ENCODE data around the gene HLA-DMA.

DNA sequence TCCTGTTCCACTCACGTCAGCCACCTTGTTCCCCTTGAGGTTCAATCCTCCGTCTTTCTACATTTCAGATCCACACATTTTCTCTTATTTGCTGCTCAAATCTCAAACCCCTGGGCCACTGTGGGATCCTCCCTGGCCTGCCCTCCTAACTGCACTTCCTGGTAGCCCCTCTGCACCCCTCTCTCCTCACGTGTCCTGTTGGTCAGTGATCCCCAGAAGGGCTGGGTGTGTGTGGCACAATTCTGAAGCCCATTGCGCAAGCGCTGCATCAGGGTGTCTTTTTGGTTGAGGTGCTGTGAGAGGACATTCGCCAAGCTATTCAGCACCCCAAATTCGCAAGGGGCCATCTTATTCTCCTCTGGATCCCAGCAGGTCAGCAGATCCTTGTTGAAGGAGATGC is 14.4 kb downstream of the HLA-DMA start:
- TF ChIP-seq, protein P1, sequence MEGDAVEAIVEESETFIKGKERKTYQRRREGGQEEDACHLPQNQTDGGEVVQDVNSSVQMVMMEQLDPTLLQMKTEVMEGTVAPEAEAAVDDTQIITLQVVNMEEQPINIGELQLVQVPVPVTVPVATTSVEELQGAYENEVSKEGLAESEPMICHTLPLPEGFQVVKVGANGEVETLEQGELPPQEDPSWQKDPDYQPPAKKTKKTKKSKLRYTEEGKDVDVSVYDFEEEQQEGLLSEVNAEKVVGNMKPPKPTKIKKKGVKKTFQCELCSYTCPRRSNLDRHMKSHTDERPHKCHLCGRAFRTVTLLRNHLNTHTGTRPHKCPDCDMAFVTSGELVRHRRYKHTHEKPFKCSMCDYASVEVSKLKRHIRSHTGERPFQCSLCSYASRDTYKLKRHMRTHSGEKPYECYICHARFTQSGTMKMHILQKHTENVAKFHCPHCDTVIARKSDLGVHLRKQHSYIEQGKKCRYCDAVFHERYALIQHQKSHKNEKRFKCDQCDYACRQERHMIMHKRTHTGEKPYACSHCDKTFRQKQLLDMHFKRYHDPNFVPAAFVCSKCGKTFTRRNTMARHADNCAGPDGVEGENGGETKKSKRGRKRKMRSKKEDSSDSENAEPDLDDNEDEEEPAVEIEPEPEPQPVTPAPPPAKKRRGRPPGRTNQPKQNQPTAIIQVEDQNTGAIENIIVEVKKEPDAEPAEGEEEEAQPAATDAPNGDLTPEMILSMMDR (IDR thresholded peaks at IDR 0.05), result no peak
- TF ChIP-seq POLR2A (IDR thresholded peaks at IDR 0.05), result no peak
- TF ChIP-seq EP300 (IDR thresholded peaks at IDR 0.05), result no peak
